ENCODE results near the gene ASCL1. TPM values are rescaled to one million over a fixed set of nuclear protein-coding genes. Genes with fewer than 3 reads are reported as not detected.

The ASCL1 gene
- polyA plus RNA-seq (ENCODE audit: insufficient read length in 4 of 4) = under 1 TPM in 3 of 4 donors, not detected in 1; 0.09 to 0.16 (median 0.14) TPM

DNA sequence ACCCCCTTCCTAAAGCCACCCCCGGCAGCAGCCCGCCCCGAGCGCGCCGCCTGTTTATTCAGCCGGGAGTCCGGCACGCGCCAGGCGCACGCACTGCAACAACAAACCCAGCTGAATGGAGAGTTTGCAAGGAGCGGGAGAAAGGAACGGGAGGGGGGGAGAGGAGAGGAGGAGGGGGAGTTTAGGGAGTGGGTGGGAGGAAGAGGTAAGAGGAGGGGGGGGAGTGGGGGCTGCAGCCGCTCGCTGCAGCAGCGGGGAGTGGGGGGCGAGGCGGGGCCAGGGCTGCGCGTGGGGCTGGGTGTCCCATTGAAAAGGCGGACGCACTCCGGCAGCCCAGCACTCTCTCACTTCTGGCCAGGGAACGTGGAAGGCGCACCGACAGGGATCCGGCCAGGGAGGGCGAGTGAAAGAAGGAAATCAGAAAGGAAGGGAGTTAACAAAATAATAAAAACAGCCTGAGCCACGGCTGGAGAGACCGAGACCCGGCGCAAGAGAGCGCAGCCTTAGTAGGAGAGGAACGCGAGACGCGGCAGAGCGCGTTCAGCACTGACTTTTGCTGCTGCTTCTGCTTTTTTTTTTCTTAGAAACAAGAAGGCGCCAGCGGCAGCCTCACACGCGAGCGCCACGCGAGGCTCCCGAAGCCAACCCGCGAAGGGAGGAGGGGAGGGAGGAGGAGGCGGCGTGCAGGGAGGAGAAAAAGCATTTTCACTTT is at the start of gene ASCL1:
ASCL1 (plus strand) TSS at position 336 of the 712 bp plus-strand sequence. CDS start 571 bp downstream, outside the sequence.
- DNase-seq (ENCODE audit: low read depth in 4 of 4, low spot score in 3 of 4) = no peak

DNA sequence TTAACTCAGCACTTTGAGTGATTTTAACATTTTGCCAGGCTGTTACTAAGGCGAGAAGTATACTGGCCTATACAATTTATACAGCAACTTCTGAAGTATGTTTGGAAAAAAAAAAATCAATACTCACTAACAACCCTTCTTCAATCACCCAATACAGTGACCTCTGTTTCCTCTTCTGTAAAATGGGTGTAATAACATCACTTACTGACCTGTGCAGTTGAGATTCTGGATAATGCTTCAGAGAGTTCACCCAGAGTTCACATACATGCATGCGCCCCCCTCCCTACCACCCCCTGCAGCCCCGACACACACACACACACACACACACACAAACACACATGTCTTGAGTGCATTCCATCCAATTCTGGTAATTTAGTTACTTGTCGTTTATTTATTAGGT is 49.6 kb upstream of the ASCL1 start:
- no peak for DNase-seq (ENCODE audit: low read depth in 4 of 4, low spot score in 3 of 4)

DNA sequence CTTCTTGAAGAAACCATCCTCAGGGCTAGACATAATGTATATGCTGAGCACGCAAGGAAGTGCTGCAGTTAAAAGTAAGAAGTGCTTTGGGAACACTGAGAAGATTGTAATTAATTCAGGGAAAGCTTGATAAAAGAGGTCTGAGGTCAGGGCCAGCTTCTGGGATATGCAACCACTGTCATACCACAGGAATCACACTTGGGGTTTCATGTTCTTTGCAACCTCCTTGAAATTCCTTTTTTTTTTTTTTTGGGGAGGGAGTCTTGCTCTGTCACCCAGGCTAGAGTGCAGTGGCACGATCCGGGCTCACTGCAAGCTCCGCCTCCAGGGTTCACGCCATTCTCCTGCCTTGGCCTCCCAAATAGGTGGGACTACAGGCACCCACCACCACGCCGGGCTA is 47.3 kb upstream of the ASCL1 start:
- no peak for DNase-seq (ENCODE audit: low read depth in 4 of 4, low spot score in 3 of 4)

DNA sequence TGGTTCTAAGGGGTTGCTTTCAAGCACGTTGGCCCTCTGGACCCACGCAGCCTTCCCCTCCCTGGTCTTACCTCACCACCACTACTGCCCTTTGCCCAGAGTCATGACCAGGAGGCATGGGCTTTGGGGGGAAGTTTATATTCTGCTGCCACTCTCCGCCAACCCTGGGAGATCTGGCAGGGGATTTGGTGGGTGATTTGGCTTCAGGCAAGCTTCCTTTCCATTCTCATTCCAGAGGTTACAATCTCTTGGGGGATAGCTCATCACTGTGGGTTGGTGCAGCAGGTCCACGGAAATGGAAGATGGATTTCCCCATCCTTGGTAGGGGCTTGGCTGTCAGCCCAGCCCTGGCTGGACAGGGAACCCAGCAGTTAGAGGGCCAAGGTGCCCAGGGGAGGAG is 46.7 kb upstream of the ASCL1 start:
- DNase-seq (ENCODE audit: low read depth in 4 of 4, low spot score in 3 of 4) = no peak

DNA sequence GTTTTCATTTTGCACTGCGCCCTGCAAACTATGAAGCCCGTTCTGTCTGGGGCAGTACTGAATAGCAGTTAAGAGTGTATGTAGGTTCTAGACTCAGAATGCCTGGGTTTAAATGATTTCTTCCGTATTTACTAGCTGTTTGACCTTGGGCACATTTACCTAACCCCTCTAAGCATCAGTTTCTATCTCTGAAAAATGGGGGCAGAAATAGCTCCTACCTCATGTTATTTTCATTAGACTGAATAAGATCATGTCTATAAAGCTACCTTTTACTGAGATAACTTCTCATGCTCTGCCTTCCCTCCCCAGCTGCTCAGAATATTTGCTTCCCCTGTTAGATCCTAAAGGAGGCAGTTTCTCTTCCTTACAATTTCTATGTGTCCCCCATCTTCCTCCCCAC is 46.2 kb upstream of the ASCL1 start:
- DNase-seq (ENCODE audit: low read depth in 4 of 4, low spot score in 3 of 4) = no peak

DNA sequence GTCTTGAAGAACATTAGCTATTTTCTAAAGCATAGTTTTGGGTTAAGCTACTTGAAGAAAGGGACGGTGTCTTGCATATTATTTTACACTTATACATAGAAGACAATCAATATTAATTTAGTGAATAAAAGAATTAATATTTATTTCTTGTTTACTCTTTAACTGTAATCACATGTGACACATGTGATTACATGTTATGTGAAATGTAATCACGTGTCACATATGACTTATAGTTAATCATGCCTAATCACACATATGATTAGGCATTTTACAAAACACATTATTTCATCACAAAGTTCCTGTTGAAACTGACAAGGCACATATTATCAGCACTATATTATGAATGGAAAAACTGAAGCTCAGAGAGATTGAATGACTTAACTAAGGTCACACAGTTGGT is 45.2 kb upstream of the ASCL1 start:
- DNase-seq (ENCODE audit: low read depth in 4 of 4, low spot score in 3 of 4) = no peak

DNA sequence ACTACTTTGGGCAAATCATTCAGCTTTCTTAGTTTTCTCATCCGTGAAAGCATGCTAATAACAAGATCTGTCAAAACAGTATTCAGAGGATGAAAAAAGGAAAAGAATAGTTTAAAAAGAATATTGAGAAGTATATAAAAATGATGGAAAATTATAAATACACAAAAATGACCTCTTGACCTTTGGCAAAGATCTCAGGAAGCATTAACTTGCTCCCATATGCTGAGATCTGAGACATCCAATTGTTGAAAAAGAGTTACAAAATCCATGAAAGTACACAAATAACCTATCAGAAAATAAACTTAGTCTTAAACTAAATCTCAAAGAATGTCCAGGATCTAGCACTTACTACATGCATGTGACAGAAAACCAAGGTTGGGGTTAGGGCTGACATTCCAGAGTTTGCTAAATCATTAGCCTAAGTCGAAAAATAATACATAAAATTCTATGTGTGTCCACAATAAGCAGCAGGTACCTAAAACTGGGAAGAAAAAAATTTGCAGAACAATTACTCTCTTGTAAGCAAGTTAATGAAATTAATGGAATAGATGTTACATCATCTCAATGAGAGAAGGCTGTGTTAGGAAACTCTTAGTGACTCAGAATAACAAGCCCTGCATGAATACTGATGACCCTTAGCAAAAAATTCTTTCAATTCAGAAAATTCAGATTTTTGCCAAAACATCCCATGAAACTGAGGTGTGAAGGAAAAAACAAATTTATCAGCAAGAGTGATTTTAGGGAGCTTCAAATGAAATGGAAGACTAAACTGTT is 43.8 kb upstream of the ASCL1 start:
- DNase-seq (ENCODE audit: low read depth in 4 of 4, low spot score in 3 of 4) = no peak

DNA sequence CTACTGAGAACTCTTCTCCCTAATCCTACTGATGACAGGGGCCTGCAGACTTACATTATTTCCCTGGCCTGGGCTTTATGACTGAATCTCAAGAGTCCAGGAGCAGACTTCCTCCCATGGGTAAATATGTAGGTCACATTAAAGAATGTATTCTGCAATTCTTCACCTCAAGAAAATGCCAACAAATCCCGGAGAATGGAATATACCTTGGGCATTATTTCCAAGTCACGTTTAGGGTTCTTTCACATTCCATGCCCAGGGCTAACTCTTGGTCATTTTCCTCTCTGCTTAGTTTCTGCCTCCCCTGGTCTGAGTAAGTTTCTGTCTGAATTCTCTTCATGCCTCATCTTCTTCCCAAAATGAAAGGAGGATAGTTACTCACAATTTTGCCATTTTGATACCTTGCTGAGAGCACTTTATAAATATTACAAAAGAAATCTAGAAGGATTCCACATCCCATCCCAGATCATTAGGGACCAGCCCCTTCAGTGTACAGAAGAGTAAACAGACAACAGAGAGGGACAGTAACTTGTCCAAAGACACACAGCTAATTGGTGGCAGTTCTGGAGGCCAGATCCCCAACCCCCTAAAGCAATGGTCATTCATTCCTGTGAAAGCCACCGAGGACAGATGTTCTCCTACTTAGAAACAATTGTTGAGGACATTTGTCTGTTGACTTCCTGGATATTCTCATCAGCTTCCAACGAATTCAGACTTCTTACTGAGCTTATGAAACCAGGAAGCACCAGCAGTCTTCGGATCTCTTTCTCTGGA is 41.0 kb upstream of the ASCL1 start:
- no peak for DNase-seq (ENCODE audit: low read depth in 4 of 4, low spot score in 3 of 4)

DNA sequence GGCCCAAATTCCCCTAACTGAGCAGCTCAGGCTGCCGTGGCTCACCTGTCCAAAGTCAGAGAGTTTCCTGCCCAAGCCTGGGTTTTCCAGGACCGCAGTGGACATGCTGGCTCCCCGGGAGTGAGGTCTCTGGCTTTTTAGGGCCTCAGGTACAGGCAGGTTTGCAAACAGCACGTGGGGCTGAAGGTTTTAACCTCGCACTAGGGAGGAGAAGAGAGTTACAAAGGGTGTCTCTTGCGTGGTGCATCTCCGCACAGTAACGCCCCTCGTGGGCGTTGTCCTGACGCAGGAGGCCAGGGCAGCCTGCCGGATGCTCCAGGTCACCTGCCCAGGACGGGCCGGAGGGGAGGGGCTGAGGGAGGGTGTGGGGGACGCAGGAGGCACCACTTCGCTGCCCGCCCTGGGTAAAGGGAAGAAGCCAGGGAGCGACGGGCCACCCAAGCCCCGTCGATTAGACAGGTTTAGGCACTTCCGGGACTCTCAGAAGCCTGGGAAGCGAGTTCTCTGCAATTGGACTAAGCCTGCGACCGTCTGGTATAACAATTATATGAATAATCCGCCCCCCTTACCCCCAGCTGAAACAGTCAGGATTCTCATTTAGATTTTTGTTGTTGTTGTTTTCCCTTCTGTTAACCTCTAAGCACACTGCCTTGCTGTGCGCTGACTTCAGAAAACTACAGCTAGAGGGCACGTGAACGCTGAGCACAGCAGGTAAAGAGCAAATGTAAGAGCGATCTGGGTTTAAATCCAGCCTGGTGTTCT is 40.3 kb upstream of the ASCL1 start, which contains the start of gene PAH:
PAH (minus strand) TSS at position 219 of the 762 bp plus-strand sequence; CDS start at position 105, 114 bp downstream.
- DNase-seq (ENCODE audit: low read depth in 4 of 4, low spot score in 3 of 4) = no peak

DNA sequence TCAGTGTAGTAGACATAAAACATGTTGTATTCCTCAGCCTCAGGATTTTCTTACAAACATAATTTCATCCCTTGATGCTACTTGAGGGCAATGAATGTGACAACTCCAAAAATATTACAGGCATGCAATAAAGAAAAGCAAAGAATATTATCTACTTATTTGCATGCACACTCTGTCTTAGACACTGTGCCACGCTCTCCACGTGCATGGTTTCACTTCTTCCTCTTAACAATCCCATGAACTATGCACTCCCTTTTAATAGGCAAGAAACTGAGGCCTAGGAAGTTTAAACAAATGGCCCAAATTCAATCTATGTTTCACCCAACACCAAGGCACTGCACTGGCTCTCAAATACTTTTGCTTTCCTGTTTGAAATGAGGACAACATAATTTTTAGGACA is 38.6 kb upstream of the ASCL1 start:
- no peak for DNase-seq (ENCODE audit: low read depth in 4 of 4, low spot score in 3 of 4)

DNA sequence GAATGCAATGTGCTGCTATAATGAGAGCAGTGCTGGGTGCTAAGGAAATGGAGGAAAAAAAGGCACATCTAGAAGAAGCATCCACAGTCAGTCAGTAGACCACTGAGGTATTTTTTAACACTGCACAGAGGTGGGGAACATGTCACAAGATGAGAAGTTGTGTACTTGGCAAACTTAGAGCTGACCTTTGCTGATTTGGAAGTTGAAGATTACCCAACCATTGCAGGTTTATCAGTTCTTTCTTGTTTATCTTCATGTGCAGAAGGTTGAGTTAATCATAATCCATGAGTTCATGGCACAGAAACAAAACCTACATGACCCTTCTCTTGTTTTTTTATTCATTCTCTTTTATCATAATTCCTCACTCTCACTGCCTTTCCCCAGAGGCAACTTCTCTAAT is 37.2 kb upstream of the ASCL1 start:
- no peak for DNase-seq (ENCODE audit: low read depth in 4 of 4, low spot score in 3 of 4)

DNA sequence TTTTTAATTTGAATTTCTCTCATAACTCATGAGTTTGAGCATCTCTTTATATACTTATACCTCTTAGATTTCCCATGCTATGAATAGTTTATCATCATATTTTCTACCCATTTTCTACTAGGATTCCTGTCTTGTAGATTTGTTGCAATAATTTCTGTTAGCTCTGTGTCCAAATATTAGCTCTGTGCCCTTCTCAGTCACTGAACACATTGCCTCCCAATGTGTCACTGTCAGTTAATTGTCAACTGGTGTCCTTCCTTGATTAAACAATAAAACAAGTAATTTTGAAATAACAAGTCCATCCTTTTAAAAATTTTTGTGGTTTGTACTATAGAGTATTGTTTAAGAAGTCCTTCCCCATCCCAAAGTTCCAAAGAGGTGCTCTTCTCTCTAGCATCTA is 36.2 kb upstream of the ASCL1 start:
- no peak for DNase-seq (ENCODE audit: low read depth in 4 of 4, low spot score in 3 of 4)

DNA sequence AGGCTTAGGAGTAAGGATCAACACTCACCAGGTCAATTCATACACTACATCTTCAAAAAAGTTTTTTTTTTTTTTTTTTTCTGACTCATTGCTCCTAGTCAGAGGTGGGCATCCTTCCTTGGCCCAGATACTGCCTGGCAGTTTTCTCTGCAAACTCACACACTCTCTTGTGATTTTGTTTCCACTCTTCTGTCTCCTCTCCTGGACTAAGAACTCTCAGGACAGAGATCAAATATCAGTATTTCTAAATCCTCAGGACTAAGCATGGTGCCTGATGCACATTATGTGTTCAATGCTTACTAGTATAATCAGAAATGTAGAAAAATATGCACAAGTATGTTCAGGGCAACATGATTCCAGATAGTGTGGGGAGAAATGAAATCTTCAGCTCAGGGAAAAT is 30.3 kb upstream of the ASCL1 start:
- no peak for DNase-seq (ENCODE audit: low read depth in 4 of 4, low spot score in 3 of 4)

DNA sequence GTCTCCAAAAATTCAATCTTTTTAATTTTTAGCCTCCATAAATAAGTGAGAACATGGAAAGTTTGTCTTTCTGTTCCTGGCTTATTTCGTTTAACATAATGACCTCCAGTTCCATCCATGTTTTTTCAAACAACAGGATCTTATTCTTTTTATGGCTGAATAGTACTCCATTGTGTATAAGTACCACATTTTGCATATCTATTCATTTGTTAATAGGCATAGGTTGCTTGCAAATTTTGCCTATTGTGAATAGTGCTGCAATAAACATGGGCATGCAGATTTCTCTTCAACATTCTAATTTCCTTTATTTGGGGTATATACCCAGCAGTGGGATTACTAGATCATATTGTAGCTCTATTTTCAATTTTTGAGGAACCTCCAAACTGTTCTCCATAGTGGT is 24.3 kb upstream of the ASCL1 start:
- no peak for DNase-seq (ENCODE audit: low read depth in 4 of 4, low spot score in 3 of 4)

DNA sequence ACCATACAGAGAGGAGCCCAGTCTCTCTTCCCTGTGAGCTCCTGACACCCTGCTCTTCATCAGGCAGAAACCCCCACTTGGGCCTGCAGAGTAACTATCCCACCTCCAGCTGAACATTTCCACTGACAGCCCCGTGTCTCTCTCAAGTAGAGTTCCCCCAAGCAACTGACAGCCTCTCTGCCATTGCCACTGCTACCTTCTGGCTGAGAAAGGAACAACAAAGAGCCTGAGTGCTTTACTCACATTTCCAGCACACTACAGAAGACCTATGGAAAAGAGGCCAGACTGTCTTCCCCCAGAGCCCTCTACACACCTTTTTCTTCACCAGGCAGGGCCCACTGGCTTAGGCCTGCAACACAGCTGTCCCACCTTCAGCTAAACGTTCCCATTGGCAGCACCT is 18.4 kb upstream of the ASCL1 start:
- no peak for DNase-seq (ENCODE audit: low read depth in 4 of 4, low spot score in 3 of 4)

DNA sequence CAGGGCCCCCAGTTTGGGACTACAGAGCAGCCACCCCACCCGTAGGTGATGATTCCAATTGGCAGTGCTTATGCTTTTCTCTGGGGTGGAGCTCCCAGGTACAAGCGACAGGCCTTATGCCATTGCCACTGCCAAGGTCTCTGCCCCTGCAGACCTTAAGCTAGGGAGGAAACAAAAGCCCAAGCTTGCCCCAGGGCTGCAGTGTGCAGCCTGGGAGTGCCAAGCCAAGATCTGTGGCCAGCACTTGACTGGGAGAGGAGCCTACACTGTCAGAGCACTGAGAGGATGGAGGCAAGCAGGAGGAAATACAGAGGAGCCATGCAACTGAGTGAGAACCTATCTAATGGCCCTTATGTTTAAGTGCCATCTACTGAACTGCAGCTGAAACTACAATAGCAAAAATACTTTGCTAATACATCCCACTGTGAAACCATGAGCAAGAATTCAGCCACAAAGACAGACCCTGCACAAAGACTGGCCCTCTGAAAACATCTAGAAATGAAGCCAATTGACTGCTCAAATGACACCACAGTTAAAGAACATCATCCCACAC is 17.7 kb upstream of the ASCL1 start:
- no peak for DNase-seq (ENCODE audit: low read depth in 4 of 4, low spot score in 3 of 4)

DNA sequence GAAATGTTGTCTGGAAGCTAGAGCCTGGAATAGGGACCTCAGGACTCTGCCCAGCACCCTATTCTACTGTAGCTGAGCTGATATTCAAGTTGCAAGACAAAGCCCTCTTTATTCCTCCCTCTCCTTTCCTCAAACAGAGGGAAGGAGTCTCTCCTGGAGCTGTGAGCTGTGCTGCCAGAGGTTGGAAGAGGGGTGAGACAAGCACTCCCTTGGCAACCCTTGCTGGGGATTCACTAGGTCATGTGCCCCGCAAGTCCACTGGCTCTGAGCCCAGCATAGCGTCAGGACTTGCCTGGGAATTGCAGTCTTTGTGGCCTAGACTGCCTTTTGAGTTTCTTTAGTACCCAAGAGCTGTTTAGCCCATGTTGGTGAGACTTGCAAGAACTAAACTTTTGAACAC is 11.4 kb upstream of the ASCL1 start:
- no peak for DNase-seq (ENCODE audit: low read depth in 4 of 4, low spot score in 3 of 4)

DNA sequence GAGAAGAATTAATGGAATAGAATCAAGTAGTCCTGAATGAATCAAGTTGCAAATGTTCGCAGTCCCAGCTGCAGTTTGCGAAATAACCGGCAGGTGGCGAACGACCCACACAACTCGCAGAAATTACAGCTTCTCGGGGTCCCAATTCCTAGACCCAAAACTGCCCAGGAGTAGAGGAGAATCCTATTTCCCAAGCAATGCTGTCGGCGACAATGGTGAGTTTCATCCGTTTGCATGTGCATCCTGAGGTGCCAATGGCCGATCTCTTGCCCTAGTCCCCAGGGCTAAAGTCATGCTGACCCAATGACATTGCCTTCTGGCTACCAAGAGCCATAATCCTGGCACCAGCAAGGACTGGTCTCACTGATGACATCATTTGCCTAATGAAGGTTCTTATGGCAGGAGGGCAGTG is 8.5 kb upstream of the ASCL1 start:
- no peak for DNase-seq (ENCODE audit: low read depth in 4 of 4, low spot score in 3 of 4)

DNA sequence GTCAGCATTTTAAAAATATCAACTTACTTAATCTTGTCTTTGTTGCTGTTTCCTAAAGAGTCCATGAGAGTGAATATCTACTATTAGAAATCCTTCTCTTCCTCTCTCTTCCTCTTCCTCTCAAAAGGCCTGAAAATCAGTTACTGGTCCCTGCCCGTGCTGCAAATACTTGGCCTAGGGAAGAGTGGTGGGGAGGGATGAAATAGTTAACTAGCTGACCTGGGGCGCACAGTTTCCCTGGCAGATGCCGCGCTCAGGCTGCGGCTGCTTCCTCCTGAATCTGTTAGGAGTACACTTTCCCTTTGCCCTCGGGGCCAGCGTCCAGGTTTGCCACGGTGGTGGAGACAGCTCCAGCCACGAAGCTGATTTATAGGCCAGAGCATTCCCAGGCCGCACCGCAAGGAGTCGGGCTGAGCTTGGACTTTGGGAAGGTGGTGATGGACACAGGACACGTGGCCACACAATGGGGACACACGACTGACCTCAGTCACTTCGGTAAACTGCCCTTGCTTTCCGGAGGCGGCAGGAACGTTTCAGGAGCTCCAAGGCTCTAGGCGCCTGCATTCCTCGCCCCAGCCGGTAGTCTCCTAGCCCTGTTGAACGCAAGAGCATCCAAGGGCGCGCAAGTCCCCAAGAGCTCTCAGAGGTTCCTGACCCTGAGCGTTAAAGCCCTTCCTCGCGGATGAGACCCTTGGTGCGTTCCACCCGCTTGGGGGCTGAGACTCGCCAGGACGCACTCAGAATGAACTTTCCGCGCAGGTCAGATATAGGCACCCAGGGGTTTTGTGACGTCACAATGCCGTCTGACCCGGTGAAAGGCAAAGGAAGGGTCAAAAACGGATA is 7.1 kb upstream of the ASCL1 start:
- DNase-seq (ENCODE audit: low read depth in 4 of 4, low spot score in 3 of 4) = no peak
